GM19239 (cell line): ENCODE data around the gene GNG7.

Experiments used
- DNase-seq: peaks from one replicate; pipeline ENCODE4 v3.0.0; 2011; ENCODE audit warnings: low spot score; ENCODE audit not compliant: insufficient read length
- FAIRE-seq: peaks from 2 replicates; lab custom pipeline; 2011; peaks lifted over from hg19 to GRCh38; lab: Jason Lieb, UNC

Gene GNG7

GRCh38 chr19:2462635-2463421 lies 239.7 kb downstream of the GNG7 start:
- FAIRE-seq = no peak
- DNase-seq = no peak

GRCh38 chr19:2461751-2462634 lies 240.5 kb downstream of the GNG7 start:
- DNase-seq (peak; percentile 90), FAIRE-seq (peak; percentile 93)
